GM18951 (cell line): ENCODE measurements around the gene FSTL4.

ENCODE experiments used
- POLR2A ChIP-seq: IDR thresholded peaks from 4 replicates; pipeline ENCODE4 v1.6.1; 2011; ENCODE audit warnings: mild to moderate bottlenecking; ENCODE audit not compliant: insufficient read length, insufficient read depth; ENCODE audit errors: extremely low read depth
- in situ Hi-C: fragments of 300-500 bp; cut with MboI; formaldehyde crosslinking; loops from one replicate; pipeline ENCODE4 v1.12.0; 2022; ENCODE audit warnings: low sequenced_read_pairs, mixed read lengths, inconsistent platforms; ENCODE audit not compliant: unreplicated experiment

The FSTL4 gene

DNA sequence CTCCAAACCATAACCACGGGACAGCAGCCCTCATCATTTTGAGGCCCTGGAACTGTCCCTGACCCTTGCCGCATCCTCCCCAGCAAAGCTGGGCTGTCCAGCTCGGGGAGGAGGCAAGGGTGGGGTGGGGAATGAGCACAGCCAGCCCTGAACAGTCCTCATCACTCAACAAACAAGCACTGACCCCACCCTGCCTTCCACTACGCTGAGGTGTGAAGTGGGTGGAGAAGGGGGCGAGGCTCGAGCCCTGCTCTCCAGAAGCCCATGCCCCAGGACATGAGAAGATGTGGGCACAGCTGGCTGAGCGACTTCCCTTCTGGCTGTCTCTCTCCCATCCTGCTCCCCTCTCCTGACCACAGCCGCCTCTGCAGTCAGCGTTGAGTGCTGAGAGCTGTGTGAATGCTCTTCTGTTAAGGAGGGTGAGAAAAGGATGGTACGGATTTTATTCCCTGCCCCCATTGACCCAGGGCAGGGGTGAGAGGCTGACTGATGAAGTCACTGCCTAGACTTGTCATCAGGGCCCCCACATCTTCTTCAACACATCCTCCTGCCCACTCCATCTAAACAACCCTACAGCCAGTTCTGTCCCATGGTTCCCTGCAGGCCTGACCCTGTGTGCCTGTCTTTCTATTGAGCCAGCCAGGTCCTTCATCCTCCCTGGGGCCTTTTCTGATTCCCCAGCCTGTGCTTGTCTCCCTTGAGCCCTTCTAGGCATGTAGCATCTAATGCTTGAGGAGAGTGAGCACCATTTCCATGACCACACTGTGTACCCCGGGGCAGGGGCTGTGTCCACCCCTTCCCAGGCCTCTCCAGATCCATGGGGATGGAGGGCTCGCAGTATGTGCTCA, 276.0 kb downstream of the FSTL4 start:
- in situ Hi-C loops: no loop called here
- TF ChIP-seq POLR2A: no peak

DNA sequence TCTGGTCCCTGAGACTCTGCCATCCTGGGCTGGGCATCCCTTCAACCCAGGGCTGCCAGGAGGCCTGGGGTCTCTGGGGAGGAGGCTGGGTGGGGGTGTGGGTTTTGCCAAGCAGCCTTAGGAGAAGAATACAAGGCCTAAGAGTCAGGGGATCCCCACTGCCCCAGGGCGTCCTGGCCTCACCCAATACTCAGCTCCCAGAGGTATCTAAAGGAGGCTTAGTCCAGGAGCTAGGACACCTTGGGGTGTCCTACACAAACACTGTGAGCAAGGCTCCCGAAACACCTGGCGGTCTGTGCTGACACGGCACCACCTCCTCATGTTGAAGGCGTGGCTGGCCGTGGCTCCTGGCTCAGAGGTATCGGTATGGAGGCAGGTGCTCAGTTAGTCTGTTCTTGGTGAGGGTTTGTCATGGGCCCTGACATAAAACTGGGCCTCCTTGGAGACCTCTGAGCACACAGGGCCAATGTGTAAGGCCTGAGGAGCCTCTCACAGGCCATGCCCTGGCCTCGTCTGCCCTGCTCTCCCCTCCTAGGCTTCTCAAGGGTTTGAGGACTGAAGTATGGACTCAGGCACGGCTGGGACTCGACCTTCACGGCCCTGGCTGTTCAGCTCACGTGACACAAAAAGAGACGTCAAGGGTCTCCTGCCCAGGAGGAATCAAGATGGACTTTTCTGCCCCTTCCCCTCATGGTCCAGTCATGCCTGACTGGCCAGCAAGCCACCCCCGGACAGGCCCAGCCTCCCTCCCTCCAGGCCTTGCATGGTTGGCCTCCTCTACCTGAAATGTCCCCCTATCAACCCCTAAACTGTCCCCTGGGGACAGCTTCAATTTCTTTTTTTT, 277.3 kb downstream of the FSTL4 start:
- no peak for TF ChIP-seq POLR2A
- in situ Hi-C loops: no loop called here

DNA sequence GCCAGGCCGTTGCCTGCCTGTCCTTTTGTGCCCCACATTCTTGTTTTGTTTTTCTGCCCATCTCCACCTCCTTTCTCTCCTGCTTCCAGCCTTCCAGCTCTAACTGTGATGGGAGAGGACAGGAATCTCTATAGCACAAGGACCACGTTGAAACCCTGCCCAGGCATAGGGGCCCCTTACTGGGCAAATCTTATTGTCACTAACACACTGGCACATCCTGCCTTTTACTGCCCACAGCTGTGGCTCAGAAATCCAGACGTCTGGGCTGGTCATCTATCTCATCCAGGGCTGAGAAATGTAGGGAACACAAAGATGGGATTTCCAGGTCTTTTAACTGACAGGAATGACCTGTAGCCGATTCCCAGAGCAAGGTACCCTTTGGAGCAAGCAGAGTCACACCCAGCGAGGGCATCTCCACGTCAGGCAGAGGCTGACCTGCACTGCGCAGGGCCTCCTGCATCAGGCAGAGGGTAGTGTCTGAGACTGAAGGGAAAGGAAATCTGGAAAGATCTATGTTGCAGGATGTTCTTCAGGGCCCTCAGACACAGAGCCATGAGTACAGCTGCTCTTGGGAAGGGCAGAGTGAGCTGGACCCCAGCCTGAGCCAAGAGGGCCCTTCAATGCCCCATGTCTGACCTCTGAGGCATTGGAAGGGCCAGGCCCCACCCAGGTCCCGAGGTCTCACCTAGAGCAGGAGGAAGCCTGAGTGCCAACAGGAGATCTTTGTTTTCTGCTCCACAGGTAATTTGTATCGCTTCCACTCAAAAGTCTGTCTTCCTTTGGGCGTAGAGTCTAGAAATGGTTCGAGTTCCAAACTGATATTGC, 278.8 kb downstream of the FSTL4 start:
- in situ Hi-C loops: no loop called here
- no peak for TF ChIP-seq POLR2A

DNA sequence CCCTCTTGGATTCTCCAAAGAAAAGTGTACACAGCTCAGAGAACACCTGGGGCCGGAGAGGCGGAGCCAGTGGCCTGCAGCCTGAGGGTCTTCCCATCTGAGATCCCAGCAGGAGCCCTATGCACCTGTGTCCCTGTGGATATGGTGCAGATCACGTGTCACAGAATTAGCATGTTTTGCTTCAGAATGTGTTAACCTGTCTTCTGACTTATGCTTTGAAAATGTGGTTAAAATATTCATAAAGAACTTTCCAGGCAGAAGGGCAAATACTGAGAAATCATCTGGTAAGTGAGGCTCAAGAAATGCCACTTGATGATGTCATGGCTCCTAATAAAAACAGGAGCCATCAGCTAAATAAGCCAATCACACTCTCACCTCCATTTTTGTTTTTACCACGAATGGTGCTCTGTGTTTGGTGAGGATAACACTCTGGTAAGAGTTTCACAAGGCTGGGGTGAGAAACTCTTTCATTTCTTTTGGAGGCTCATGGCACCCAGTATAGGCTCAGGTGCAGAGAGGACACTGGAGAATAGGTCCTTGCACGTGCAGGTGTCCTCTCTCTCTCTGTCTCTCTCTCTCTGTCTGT, 279.8 kb downstream of the FSTL4 start:
- in situ Hi-C loops: no loop called here
- TF ChIP-seq POLR2A: no peak

DNA sequence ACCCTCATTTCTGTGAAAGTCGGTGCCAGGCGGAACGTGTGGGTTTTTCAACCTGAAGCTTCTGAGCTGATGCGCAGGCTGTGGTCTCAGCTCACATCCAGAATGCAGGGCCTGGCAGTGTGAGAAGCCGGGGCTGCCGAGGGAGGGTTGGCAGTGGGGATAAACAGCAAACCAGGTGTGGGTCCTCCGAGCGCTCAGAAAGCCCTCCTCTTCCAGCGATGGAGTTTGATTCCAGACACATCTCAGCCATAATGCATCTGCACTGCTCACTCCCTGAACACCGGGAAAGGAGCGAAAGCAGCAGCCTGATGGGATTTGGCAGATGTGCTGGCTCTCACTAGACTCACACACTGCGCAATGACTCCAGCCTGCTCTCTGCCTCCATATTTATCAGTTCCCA, 280.4 kb downstream of the FSTL4 start:
- TF ChIP-seq POLR2A: no peak
- in situ Hi-C loops: no loop called here

DNA sequence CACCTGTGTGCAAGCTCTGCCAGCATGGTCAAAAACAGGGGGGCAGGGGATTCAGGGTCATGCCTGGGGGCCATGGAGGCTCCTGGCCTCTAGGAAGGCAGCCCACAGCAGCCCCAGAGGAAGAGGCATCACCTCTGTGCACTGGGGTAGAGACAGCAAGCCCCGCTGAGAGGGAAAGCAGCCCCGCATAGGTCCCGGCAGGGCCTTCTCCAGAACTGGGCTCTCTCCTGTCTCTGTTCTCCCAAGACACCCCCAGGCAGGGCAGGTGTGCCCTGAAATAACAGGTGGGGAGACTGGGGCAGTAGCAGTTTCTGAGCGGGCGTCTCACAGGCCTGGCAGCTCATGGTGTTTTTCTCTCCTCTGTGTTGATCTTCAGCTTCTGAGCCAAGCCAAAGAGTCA, 281.4 kb downstream of the FSTL4 start:
- no peak for TF ChIP-seq POLR2A
- in situ Hi-C loops: no loop called here

DNA sequence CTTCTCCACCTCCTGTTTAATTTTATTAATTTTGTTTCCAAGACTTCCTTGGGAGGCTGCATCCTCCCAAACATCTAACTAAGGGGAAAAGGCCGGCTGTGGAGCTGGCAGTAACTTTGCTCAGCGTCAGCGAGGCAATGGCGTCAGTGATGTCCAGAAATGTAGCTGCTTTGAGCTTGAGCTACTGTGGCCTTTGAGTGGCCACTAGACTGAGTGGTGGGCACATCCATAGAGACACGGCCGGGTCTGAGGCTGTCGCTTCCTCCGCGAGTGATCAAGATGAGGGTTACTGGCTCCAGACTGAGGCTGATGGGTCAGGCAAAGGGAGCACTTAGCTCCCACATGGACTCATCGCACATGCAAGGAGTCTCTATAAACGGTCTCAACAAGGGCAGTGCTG, 283.5 kb downstream of the FSTL4 start:
- in situ Hi-C loops: no loop called here
- no peak for TF ChIP-seq POLR2A

DNA sequence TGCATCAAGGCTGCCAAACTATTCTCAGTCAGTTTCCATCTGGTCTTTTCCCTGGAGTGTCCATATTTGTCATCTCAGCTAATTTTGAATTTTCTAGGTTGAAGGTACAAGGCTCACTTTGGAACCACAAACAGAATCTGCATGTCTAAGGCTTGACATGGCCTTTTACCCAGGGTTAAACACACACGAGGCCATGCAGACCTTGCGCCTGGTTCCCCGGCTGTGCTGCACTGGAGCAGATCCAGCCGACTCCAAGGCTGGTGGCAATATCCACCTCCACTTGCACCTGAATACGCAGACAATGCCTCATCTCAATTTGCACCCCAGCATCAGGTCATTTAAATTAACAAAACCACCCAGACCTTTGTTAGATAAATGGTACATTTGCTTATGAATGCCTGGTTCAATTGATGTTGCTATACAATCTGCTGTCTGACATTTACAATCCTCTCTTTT, 284.4 kb downstream of the FSTL4 start:
- in situ Hi-C loops: no loop called here
- TF ChIP-seq POLR2A: no peak

DNA sequence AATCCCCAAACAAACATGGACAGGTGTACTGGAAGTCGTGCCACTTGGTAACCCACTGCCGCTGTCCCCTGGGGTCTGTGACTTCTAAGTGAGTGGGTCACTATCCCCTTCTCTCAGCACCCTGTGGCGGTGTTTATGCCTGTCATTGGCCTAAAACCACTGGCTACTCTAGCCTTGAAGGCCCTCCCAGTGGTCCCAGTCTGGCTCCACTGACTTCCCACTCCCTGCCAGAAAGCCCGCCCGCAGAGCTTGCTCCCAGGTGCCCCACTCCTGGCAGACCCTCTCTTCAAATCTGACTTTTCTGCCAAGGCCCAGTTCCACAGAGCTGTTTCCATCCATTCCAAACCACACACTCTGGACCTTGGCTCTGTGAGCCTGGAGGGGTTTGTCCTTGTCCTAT, 286.0 kb downstream of the FSTL4 start:
- TF ChIP-seq POLR2A: no peak
- in situ Hi-C loops: no loop called here

DNA sequence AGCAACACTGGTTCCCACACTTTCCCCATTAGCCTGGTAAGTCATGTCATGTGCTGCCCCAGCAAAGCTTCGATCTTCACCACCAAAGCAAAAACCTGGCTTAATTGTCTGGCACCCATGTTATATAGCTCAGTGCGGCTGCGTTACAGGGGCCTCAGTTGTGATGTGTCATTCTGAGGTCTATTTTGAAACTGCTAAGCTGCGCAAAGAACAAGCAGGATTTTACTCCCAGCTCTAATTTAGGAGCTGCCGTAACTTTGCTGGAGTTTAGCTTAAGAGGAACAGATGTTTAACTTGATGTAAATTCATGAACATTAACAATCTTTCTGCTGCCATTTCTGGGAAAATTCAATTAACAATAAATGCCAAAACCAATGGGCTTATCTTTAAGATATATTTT, 286.5 kb downstream of the FSTL4 start:
- in situ Hi-C loops: no loop called here
- TF ChIP-seq POLR2A: no peak

DNA sequence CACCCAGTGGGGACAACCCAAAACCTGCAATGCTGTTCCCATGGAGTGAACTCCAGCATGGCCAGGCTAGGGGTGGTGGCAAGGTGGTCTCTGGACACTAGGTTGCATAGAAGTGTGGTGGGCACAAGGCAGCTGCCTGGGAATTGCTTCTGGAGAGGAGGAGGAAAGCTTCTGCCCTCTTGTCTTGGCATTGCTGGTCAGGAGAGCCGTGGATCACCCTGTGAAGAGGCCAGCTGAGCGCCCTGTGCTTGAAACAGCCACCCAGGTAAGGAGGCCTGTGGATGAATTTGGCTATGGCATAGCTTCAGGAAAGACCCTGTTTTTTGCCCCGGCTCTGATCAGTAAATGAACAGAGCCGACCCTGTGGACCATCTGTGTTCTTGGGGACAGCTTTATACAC, 287.4 kb downstream of the FSTL4 start:
- no peak for TF ChIP-seq POLR2A
- in situ Hi-C loops: no loop called here

DNA sequence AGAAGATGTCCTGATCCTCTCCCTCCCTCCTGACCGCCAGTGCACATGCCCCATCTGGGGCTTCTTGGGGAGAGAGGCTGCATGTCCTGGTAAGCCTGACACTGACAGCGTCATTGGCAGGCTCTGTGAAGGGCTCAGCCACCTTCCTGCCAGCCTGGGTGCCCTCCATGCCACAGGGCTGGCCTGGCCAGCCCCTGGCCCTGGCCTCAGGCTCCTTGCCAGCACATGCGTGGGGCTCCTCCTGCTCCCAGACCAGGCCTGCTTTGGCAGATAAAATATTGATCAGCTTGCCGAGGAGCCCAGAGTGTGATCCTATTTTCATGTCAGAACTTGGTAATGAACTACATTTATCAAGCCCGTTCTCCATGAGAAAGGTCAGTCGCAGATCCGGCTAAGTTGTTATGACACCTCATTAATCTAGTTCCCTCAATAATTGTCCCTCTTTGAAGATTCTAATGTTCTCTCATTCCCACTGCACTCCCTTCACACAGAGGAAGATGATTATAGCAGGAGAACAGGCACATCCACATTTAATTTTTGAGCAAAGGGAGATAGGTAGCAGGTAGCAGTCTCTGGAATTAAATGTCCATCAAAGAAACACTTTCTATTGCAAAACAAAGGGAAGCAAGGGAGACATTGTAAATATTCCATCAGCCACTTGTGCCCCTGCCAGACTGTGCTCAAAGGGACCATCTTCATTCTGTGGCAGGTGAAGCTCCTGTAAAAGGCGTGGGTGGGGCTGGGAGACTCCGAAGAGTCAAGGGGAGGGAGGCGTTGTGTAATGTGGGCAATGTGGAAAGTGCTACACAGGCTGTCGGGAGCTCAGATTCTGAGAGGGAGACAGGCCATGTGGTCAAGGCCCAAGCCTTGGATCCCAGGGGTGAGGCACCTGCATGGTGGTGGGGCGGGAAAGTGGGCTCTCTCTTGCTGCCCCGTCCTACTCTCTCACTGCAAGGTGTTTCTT, 288.6 kb downstream of the FSTL4 start:
- in situ Hi-C loops: no loop called here
- no peak for TF ChIP-seq POLR2A

DNA sequence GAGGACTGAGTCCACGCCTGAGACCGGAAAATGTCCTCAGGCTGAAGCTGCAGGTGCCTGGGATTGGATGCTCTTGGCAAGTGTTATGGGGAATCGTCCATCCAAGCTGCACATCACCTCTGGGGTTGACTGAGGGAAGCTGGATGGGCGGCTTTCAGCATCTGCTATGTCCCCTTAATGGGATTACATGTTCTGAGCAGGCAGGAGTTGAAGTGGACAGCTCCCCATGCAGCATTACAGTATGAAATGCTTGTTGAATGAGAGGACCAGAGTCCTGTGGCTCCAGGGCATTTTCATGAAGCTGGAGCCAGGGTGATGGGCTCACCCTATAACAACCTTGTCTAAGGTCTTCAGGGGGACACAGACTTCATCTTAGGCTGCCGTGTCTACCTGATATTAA, 289.6 kb downstream of the FSTL4 start:
- no peak for TF ChIP-seq POLR2A
- in situ Hi-C loops: no loop called here
